ENCODE results near the gene MYH16.
"Not testable (repeated sequence)": the region's sequence is repeated elsewhere in the genome, so short reads cannot be mapped to it uniquely, and the experiment has no call there.

The MYH16 gene

GRCh38 chr7:99257675-99258074 is 15.0 kb upstream of the MYH16 start:
- no peak for DNase-seq (ENCODE audit: low read depth, low spot score)

GRCh38 chr7:99258501-99258900 is 14.1 kb upstream of the MYH16 start:
- no peak for DNase-seq (ENCODE audit: low read depth, low spot score)

DNA sequence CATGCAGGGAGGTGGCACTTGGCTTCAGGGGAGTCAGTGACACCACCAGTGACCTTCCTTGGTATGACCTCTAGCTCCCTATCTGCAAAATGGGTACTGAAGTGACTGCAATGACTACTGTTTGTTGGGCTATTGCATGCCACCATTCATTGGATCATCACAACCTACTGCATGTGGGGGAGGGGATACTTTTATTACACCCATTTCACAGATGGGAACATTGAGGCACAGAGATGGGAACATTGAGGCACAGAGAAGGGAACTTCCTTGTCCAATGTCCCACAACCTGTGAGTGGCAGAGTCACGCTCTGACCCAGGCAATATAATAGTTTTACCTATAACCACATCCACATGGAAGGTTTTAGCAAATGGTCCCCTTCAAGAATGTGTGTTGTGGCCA is 12.2 kb upstream of the MYH16 start:
- no peak for DNase-seq (ENCODE audit: low read depth, low spot score)

GRCh38 chr7:99261646-99262045 is 11.0 kb upstream of the MYH16 start:
- DNase-seq (ENCODE audit: low read depth, low spot score): no peak

- no peak for DNase-seq (ENCODE audit: low read depth, low spot score)
Measured at GRCh38 chr7:99265848-99266480, 6.7 kb upstream of the MYH16 start.

GRCh38 chr7:99267481-99267840 is 5.2 kb upstream of the MYH16 start:
- DNase-seq (ENCODE audit: low read depth, low spot score): no peak

GRCh38 chr7:99267841-99268576 is 4.6 kb upstream of the MYH16 start:
- DNase-seq (ENCODE audit: low read depth, low spot score): no peak

DNA sequence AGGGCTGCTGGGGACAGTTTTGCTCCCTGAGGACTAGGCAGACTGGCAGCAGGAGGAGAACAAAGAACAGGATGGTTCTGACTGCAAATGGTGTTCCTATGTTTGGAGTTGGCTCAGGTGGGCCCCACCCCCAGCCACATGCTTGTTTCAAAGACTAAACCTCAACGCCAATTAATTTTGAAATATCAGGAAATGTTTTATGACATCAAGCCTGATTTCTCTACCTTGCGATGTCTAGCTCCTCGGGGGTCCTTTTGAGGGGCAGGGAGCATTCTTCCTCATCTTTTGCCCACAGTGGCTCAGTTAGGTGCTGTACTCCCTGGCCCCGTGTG is 4.1 kb upstream of the MYH16 start:
- no peak for DNase-seq (ENCODE audit: low read depth, low spot score)

- no peak for DNase-seq (ENCODE audit: low read depth, low spot score)
Measured at GRCh38 chr7:99270702-99271101, 1.9 kb upstream of the MYH16 start.

- DNase-seq (ENCODE audit: low read depth, low spot score): not testable (repeated sequence)
Measured at GRCh38 chr7:99273561-99273960, 922 bp downstream of the MYH16 start.

DNA sequence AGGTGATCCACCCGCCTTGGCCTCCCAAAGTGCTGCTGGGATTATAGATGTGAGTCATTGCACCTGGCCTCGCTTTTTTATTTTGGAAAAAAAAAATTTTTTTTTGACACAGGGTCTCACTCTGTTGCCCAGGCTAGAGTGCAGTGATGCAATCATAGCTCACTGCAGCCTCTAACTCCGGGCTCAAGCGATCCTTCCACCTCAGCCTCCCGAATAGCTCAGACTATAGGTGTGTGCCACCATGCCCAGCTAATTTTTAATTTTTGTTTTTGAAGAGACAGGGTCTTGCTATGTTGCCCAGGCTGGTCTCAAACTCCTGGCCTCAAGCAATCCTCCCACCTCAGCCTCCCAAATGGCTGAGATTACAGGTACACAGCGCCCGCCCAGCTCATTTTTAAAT is 2.3 kb downstream of the MYH16 start:
- not testable (repeated sequence) for DNase-seq (ENCODE audit: low read depth, low spot score)

GRCh38 chr7:99275496-99275895 is 2.9 kb downstream of the MYH16 start:
- DNase-seq (ENCODE audit: low read depth, low spot score): no peak

DNA sequence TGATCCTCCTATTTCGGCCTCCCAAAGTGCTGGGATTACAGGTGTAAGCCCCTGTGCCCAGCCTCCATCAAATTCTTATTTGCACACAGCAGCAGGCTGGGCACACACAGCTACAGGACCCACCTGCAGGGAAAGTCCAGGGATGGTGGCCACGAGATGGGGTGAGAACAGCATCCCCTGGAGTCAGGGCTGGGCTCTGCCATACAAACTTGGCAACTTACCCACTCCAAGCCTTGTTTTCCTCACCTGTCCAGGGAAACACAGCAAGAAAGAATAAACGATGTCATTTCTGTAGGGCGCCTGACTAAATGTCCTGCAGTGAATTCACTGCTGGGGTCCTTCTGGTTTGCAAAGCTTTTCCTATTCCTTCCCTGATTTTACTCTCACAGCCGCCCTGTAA is 5.5 kb downstream of the MYH16 start:
- DNase-seq (ENCODE audit: low read depth, low spot score): no peak

- DNase-seq (ENCODE audit: low read depth, low spot score): not testable (repeated sequence)
Measured at GRCh38 chr7:99284165-99284564, 11.5 kb downstream of the MYH16 start.

DNA sequence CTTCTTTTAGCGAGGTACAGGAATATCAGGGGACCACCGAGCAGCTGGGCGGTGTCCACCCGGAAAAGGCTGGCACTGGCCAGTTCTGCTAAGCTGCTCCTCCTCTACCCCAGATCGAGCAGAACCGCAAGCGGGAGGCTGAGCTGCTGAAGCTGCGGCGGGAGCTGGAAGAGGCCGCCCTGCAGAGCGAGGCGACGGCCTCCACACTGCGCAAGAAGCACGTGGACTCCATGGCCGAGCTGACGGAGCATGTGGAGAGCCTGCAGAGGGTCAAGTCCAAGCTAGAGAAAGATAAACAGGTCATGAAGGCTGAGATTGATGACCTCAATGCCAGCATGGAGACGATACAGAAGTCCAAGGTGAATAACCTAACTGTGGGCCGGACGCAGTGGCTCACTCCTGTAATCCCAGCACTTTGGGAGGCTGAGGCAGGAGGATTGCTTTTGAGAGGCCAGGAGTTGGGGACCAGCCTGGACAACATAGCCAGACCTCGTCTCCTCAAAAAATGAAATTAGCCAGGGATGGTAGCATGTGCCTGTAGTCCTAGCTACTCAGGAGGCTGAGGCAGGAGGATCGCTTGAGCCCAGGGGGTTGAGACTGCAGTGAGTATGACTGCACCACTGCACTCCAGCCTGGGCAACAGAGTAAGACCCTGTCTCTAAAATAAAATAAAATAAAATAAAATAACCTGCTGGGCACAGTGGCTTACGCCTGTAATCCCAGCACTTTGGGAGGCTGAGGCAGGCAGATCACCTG is 15.3 kb downstream of the MYH16 start:
- DNase-seq (ENCODE audit: low read depth, low spot score): no peak

- no peak for DNase-seq (ENCODE audit: low read depth, low spot score)
Measured at GRCh38 chr7:99289185-99289584, 16.5 kb downstream of the MYH16 start.

- DNase-seq (ENCODE audit: low read depth, low spot score): not testable (repeated sequence)
Measured at GRCh38 chr7:99290148-99290547, 17.5 kb downstream of the MYH16 start.

DNA sequence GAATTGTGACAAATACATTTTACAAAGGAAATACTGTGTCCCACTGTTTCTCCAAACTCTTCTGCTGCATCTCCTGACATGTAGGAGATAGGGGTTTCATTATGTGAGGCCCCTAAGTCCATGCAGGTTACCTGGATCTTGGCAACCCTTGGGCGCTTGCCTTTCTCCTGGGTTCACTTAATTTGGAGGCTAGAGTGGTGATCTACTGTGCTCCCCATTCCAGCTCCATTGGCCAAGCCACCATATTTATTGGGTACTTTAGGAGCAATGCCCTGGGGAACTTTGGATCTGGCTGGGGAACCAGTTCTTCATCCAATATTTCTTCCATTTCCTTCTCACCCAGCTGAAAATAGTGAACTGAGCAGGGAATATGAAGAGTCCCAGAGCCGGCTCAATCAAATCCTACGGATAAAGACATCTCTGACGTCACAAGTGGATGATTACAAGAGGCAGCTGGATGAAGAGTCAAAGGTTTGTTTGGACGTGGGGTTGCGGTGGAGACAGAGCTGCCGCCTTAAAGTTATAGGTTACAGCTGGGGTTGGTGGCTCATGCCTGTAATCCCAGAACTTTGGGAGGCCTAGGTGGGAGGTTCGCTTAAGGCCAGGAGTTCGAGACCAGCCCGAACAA is 18.5 kb downstream of the MYH16 start:
- DNase-seq (ENCODE audit: low read depth, low spot score): no peak

- no peak for DNase-seq (ENCODE audit: low read depth, low spot score)
Measured at GRCh38 chr7:99292127-99292526, 19.5 kb downstream of the MYH16 start.

DNA sequence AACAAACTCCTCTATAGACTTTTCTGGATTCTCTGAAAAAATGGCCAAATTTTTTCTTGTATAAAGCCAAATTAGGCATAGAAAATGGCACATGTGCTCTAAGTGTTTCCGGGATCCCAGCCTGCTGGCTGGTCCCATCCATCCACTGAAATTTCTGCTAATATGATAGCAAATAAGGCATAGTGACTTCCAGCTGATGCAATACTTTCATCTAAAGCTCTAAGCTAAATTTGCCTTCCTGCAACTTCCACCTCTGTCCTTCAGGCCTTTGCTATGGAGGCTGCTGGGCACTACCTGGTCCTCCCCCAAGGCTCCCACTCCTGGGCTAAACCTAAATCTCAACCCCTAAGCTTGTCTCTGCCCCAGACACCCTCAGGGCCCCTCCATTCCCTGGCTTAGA is 20.5 kb downstream of the MYH16 start:
- DNase-seq (ENCODE audit: low read depth, low spot score): no peak

DNA sequence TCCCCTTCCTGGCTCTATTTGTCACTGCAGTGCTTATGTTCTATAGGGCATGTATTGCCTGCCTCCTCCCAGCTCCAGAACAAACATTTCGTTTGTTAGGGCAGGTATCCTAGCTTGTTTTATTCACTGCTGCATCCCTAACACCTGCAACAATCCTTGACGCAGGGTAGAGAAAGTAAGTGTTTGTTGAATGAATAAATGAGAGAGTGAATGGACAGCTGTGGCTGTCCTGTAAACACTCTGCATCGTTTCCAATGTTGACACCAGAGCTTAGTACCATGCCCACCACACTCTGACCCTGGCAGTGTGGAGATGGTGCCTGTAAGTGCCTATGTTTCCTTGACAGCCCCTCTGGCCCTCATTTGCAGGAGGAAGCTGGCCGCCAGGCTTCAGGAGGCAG is 21.0 kb downstream of the MYH16 start:
- no peak for DNase-seq (ENCODE audit: low read depth, low spot score)

- DNase-seq (ENCODE audit: low read depth, low spot score): no peak
Measured at GRCh38 chr7:99296471-99296870, 23.8 kb downstream of the MYH16 start.

GRCh38 chr7:99301496-99301895 is 28.9 kb downstream of the MYH16 start:
- no peak for DNase-seq (ENCODE audit: low read depth, low spot score)
